Heart left ventricle (tissue), 13 donors: Measurements from ENCODE around the gene ASIC2.

Experiments used
- POLR2A ChIP-seq, 2 donors: fragments of 450-650 bp; IDR thresholded peaks; one replicate each; pipeline ENCODE4 v1.6.1; 2017; ENCODE audit warnings: antibody characterized with exemption in 2 of 2, mild to moderate bottlenecking in 2 of 2, moderate library complexity in 2 of 2
- TF ChIP-seq, protein P1 (sequence below), 12 donors: fragments of 200-600 bp; sonication (generic) in 4 of 12; IDR thresholded peaks; one replicate each; pipeline versions ENCODE4 v1.5.0 to v1.8.0; 2018 to 2022; ENCODE audit warnings: antibody characterized with exemption in 12 of 12, mild to moderate bottlenecking in 5 of 12
- donor health status: ischemic (EF 13 %, LVEDD 7.1; RV severe dilation, severe dysfunction).
- donor health status: DM: no; HTN: yes; CAD: no.
- donor health status: DM: no; HTN: no; CAD: no.
- donor health status: ischemic (EF 25% LVEDD 6.9; RV normal size, moderate dysfunction).
- donor health status: ischemic (EF 25% LVEDD 5.7; RV mildly dilated, moderate dysfunction).
- donor health status: ischemic (EF 35%, LVEDD 5.7; RV mildly dilated, moderate dysfunction).
- donor health status: nonischemic (EF 11% LVEDD 7.7; RV severe dilation, severe dysfunction).
- donor health status: DM: yes; HTN: yes; CAD: no.
- donor health status: PGD.
- donor health status: ischemic (EF 29% LVEDD 5.4; RV normal size, mild dysfunction).
- donor health status: nonischemic (EF 23%, LVEDD 6.1; RV moderate dilation, normal function).

DNA sequence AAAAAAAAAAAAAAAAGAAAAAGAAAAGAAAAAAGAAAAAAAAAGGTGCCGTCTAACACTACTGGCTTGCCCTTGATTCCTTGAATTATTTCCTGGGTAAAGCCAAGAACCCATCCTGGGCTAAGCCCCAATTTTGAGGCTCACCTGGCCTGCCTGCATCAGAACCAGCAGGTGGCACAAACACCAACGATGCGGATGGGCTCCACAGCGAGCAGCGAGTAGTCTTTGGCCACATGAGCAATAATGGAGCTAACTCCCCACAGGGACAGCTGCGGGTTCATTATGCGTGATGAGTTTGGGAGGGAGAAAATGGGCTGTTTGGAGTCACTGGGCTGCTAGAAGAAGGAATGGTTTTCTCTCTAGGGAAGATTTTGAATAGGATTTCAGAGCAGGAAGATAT, 91.1 kb downstream of the ASIC2 start:
- TF ChIP-seq, protein P1, sequence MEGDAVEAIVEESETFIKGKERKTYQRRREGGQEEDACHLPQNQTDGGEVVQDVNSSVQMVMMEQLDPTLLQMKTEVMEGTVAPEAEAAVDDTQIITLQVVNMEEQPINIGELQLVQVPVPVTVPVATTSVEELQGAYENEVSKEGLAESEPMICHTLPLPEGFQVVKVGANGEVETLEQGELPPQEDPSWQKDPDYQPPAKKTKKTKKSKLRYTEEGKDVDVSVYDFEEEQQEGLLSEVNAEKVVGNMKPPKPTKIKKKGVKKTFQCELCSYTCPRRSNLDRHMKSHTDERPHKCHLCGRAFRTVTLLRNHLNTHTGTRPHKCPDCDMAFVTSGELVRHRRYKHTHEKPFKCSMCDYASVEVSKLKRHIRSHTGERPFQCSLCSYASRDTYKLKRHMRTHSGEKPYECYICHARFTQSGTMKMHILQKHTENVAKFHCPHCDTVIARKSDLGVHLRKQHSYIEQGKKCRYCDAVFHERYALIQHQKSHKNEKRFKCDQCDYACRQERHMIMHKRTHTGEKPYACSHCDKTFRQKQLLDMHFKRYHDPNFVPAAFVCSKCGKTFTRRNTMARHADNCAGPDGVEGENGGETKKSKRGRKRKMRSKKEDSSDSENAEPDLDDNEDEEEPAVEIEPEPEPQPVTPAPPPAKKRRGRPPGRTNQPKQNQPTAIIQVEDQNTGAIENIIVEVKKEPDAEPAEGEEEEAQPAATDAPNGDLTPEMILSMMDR (IDR thresholded peaks at IDR 0.05) = no peak
- no peak for TF ChIP-seq POLR2A (IDR thresholded peaks at IDR 0.05)
